SK-N-SH (cell line): ENCODE data around the gene MADD.

ENCODE experiments used
- CTCF ChIP-seq: fragments of 200-600 bp; sonication (generic); IDR thresholded peaks from 2 replicates; pipeline ENCODE4 v1.6.1; 2017; ENCODE audit warnings: antibody characterized with exemption, mild to moderate bottlenecking, moderate library complexity
- ELF1 ChIP-seq: IDR thresholded peaks from 2 replicates; pipeline ENCODE4 v1.4.0; 2012
- MAX ChIP-seq: IDR thresholded peaks from 2 replicates; pipeline ENCODE4 v1.4.0; 2012; ENCODE audit warnings: low read depth
- REST ChIP-seq: IDR thresholded peaks from 2 replicates; pipeline ENCODE4 v1.6.1; 2012; ENCODE audit warnings: mild to moderate bottlenecking, low read depth, low read length, moderate library complexity
- YY1 ChIP-seq: IDR thresholded peaks from 2 replicates; pipeline ENCODE4 v1.4.0; 2012; ENCODE audit warnings: low read depth, mild to moderate bottlenecking
- ZBTB33 ChIP-seq: IDR thresholded peaks from 2 replicates; pipeline ENCODE4 v1.4.0; 2012; ENCODE audit warnings: low read depth, borderline replicate concordance

GRCh38 chr11:47284151-47284550 lies 14.2 kb downstream of the MADD start:
- TF ChIP-seq ZBTB33 (no peak), MAX (no peak), CTCF (no peak), YY1 (no peak), REST (no peak), ELF1 (no peak)
